H1 (cell line): Measurements from ENCODE around the gene SFTPB. TPM values are rescaled to one million over a fixed set of nuclear protein-coding genes. Genes with fewer than 3 reads are reported as not detected.

Experiments used
- SP2 ChIP-seq: IDR thresholded peaks from 2 replicates; pipeline ENCODE4 v1.6.1; 2012; ENCODE audit warnings: mild to moderate bottlenecking, low read length, inconsistent platforms
- polyA plus RNA-seq, 7 experiments: library from polyadenylated mRNA; depleted of rRNA in 3 of 7; stranded (reverse) in 5 of 7; unstranded in 2 of 7; fragments of >200 nt in 5 of 7; fragments of 200-250 nt in 2 of 7; gene quantifications; 1 replicate in 5 of 7; 2 replicates in 1 of 7; 4 replicates in 1 of 7; pipeline versions ENCODE4 v1.2.1 to v1.2.3, GENCODE V29; 2011 to 2013; ENCODE audit warnings: missing spikeins in 2 of 7, mixed read lengths in 2 of 7
- total RNA-seq: library from RNA; stranded (reverse); fragmentation: NEBNext Ultra II Directional; extraction: Animal tissue kit (Norgen Biotek cat#: 25700); gene quantifications from 2 replicates; pipeline ENCODE4 v1.2.1, GENCODE V29; 2021
- TF ChIP-seq, protein P1 (sequence below): IDR thresholded peaks from 2 replicates; pipeline ENCODE4 v1.6.1; 2011; ENCODE audit warnings: low read length, improper control_type of control experiment

Gene SFTPB
- total and polyA plus RNA-seq, 2 of the 8 experiments (the other 6 are each of a cell fraction or from before 2014, with no cell fraction given): not detected

DNA sequence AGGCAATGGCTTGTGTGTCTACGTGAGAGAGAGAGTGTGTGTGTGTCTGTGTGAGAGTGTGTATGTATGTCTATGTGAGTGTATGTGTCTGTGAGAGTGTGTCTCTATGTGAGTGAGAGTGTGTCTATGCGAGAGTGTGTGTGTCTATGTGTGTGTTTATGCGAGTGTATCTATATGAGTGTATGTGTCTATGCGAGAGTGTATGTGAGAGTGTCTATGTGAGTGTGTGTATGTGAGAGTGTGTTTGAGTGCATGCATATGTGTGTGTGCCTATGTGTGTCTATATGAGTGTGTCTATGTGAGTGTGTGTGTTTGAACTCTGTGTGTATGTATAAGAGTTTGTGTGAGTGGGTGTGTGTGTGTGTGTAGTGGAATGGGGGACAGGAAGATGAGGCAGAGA is 16.4 kb upstream of the SFTPB start (continued):
- TF ChIP-seq SP2: no peak
- TF ChIP-seq, protein P1, sequence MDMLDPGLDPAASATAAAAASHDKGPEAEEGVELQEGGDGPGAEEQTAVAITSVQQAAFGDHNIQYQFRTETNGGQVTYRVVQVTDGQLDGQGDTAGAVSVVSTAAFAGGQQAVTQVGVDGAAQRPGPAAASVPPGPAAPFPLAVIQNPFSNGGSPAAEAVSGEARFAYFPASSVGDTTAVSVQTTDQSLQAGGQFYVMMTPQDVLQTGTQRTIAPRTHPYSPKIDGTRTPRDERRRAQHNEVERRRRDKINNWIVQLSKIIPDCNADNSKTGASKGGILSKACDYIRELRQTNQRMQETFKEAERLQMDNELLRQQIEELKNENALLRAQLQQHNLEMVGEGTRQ: no peak
- TF ChIP-seq, all 59 proteins: peak for 0
